Osteoblast (primary cell): ENCODE data around the gene PNPLA6. TPM values are rescaled to one million over a fixed set of nuclear protein-coding genes. Genes with fewer than 3 reads are reported as not detected.

Source experiments
- DNase-seq: peaks from one replicate; pipeline ENCODE4 v3.0.0; 2011; ENCODE audit warnings: low spot score, mixed read lengths; ENCODE audit not compliant: insufficient read length; ENCODE audit errors: missing footprints
- H2AFZ ChIP-seq: 2 replicates; pipeline ENCODE4 v1.6.0; 2011; ENCODE audit warnings: mild to moderate bottlenecking, low read length
- H3K27ac ChIP-seq: 2 replicates; pipeline ENCODE4 v1.5.1; 2011; ENCODE audit warnings: mild to moderate bottlenecking, low read depth, low read length, moderate library complexity
- H3K27me3 ChIP-seq: 2 replicates; pipeline ENCODE4 v1.6.0; 2012; ENCODE audit warnings: mild to moderate bottlenecking, control low read depth, inconsistent platforms, low read length, moderate library complexity; ENCODE audit not compliant: insufficient read depth
- H3K36me3 ChIP-seq: 2 replicates; pipeline ENCODE4 v1.5.1; 2011; ENCODE audit warnings: mild to moderate bottlenecking, low read length, control low read depth, moderate library complexity; ENCODE audit not compliant: insufficient read depth
- H3K4me1 ChIP-seq: 2 replicates; pipeline ENCODE4 v1.5.1; 2011; ENCODE audit warnings: mild to moderate bottlenecking, low read length, control low read depth, moderate library complexity; ENCODE audit not compliant: insufficient read depth
- H3K4me2 ChIP-seq: 2 replicates; pipeline ENCODE4 v1.6.0; 2011; ENCODE audit warnings: mild to moderate bottlenecking, low read length; ENCODE audit not compliant: insufficient read depth
- H3K4me3 ChIP-seq: fragments of 200-600 bp; sonication (generic); 3 replicates; pipeline ENCODE4 v1.5.1; 2012; ENCODE audit warnings: mild to moderate bottlenecking, low read length, inconsistent platforms; ENCODE audit not compliant: insufficient read depth
- H3K79me2 ChIP-seq: 2 replicates; pipeline ENCODE4 v1.6.0; 2012; ENCODE audit warnings: mild to moderate bottlenecking, low read length, control low read depth, inconsistent platforms; ENCODE audit not compliant: insufficient read depth
- H3K9me3 ChIP-seq: 2 replicates; pipeline ENCODE4 v1.5.1; 2011; ENCODE audit warnings: low read depth, low read length, control low read depth
- H4K20me1 ChIP-seq: 2 replicates; pipeline ENCODE4 v1.6.0; 2012; ENCODE audit warnings: mild to moderate bottlenecking, low read length, control low read depth; ENCODE audit not compliant: insufficient read depth
- total RNA-seq: library from RNA; depleted of rRNA; stranded (reverse); fragments of >200 nt; gene quantifications from 2 replicates; pipeline ENCODE4 v1.2.3, GENCODE V29; 2012
- TF ChIP-seq, protein P1 (sequence below): IDR thresholded peaks from 2 replicates; pipeline ENCODE4 v1.5.1; 2011; ENCODE audit warnings: mild to moderate bottlenecking, low read depth, low read length, moderate library complexity; ENCODE audit errors: extremely low read depth

The PNPLA6 gene
- total RNA-seq, 1 donor: 83.6 TPM

DNA sequence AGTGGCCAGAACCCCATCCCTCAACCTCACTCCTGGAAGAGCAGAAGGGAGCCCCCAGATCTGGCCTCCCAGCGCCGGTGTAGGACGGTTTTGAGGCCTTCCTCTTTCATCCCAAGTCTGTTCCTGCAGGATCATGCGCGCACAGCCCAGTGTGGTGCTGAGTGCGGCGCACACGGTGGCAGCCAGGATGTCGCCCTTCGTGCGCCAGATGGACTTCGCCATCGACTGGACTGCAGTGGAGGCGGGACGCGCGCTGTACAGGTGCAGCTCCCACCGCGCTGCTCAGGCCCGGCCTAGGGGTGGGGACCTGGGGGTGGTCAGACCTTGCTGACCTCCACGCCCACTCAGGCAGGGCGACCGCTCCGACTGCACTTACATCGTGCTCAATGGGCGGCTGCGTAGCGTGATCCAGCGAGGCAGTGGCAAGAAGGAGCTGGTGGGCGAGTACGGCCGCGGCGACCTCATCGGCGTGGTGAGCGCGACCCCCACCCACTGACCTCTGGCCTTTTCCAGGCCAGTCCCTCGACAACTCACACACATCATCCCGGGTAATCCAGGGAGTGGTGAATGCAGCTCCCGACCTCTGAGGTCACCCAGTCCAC lies 14.8 kb downstream of the PNPLA6 start:
- Histone ChIP-seq H3K27ac (no peak overlapping the region), H2AFZ (no peak overlapping the region), H4K20me1 (no peaks in the 10 kb centered on the region), H3K4me1 (no peaks in the 10 kb centered on the region), H3K9me3 (no peaks in the 10 kb centered on the region), H3K4me3 (no peak overlapping the region), H3K36me3 (peaks cover 13% of the 10 kb centered on the region), H3K79me2 (no peaks in the 10 kb centered on the region), H3K4me2 (no peak overlapping the region), H3K27me3 (no peaks in the 10 kb centered on the region)
- DNase-seq: no peak
- TF ChIP-seq, protein P1, sequence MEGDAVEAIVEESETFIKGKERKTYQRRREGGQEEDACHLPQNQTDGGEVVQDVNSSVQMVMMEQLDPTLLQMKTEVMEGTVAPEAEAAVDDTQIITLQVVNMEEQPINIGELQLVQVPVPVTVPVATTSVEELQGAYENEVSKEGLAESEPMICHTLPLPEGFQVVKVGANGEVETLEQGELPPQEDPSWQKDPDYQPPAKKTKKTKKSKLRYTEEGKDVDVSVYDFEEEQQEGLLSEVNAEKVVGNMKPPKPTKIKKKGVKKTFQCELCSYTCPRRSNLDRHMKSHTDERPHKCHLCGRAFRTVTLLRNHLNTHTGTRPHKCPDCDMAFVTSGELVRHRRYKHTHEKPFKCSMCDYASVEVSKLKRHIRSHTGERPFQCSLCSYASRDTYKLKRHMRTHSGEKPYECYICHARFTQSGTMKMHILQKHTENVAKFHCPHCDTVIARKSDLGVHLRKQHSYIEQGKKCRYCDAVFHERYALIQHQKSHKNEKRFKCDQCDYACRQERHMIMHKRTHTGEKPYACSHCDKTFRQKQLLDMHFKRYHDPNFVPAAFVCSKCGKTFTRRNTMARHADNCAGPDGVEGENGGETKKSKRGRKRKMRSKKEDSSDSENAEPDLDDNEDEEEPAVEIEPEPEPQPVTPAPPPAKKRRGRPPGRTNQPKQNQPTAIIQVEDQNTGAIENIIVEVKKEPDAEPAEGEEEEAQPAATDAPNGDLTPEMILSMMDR: no peak

DNA sequence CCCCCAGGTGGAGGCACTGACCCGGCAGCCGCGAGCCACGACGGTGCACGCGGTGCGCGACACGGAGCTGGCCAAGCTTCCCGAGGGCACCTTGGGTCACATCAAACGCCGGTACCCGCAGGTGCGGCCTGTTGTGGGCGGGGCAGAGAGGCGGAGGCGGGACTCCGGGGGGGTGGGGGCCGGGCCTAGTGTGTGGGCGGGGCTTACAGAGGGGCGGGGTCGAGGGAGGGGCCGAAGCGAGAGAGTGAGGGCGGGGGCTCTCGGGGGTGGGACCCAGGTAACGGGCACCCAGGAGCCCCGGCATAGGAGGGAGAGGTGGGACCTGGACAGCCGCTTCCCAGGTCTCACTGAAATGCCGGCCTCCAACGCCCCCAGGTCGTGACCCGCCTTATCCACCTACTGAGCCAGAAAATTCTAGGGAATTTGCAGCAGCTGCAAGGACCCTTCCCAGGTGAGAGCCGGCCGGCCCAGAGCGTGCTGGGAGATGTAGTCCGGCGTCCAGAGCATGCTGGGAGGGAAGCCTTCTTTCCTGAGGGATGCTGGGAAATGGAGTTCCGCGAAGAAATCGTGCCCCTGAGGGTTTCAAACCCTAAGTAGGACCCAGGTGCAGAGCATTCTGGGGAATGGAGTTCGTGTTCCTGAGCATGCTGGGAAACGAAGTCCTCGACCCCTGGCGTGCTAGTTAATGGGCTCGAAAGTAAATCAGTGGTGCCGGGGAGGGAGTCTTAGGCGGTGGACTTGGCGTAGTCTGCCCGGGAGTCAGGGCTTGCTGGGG lies 15.7 kb downstream of the PNPLA6 start:
- H3K4me2 ChIP-seq: no peak overlapping the region
- H2AFZ ChIP-seq: no peak overlapping the region
- H3K27me3 ChIP-seq: no peaks in the 10 kb centered on the region
- H3K79me2 ChIP-seq: no peaks in the 10 kb centered on the region
- H4K20me1 ChIP-seq: no peaks in the 10 kb centered on the region
- H3K36me3 ChIP-seq: peaks cover 16% of the 10 kb centered on the region
- no peak overlapping the region for H3K4me3 ChIP-seq
- no peaks in the 10 kb centered on the region for H3K9me3 ChIP-seq
- DNase-seq: peak; percentile 92
- no peaks in the 10 kb centered on the region for H3K4me1 ChIP-seq
- TF ChIP-seq, protein P1: no peak
- no peak overlapping the region for H3K27ac ChIP-seq

DNA sequence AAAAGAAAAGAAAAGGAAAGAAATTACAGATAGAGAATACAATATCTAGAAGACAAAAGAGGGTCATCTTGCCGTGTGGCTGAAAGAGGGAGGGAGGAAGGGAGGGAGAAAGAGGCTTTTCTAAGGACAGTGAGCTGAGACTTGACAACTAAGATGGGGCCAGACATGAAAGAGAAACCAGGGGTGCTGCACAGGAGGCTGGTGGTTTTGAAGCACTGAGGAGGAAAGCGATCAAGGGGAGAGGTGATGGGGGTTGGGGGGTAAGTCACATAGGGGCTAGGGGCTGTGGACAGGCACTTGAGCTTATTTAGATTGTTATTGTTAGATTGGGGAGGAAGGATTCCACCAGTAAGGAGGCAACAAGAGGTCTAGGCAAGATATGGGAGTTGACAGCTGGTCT lies 17.3 kb downstream of the PNPLA6 start:
- Histone ChIP-seq H2AFZ (no peak overlapping the region), H3K27me3 (no peaks in the 10 kb centered on the region), H3K4me1 (no peaks in the 10 kb centered on the region), H3K9me3 (no peaks in the 10 kb centered on the region), H3K27ac (no peak overlapping the region), H3K4me2 (no peak overlapping the region), H3K79me2 (no peaks in the 10 kb centered on the region), H3K36me3 (peaks cover 29% of the 10 kb centered on the region), H3K4me3 (no peak overlapping the region), H4K20me1 (no peaks in the 10 kb centered on the region)
- peak; percentile 84 for DNase-seq
- TF ChIP-seq, protein P1: no peak

DNA sequence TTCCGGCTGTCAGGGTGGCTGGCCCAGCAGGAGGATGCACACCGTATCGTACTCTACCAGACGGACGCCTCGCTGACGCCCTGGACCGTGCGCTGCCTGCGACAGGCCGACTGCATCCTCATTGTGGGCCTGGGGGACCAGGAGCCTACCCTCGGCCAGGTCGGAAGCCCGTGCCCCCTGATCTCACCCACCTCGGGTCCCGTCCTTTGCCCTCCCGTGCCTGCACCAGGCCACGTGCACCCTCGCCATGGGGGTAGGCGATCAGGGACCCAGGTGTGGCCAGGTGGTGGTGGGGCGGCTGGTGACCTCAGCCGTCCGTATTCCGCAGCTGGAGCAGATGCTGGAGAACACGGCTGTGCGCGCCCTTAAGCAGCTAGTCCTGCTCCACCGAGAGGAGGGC lies 19.0 kb downstream of the PNPLA6 start:
- Histone ChIP-seq H3K36me3 (peaks cover 40% of the 10 kb centered on the region), H3K4me3 (no peak overlapping the region), H3K27ac (no peak overlapping the region), H4K20me1 (no peaks in the 10 kb centered on the region), H3K9me3 (no peaks in the 10 kb centered on the region), H3K79me2 (no peaks in the 10 kb centered on the region), H2AFZ (no peak overlapping the region), H3K4me1 (no peaks in the 10 kb centered on the region), H3K27me3 (no peaks in the 10 kb centered on the region), H3K4me2 (no peak overlapping the region)
- peak; percentile 67 for DNase-seq
- TF ChIP-seq, protein P1: no peak
